ENCODE measurements around the gene ACRBP. TPM values are rescaled to one million over a fixed set of nuclear protein-coding genes. Genes with fewer than 3 reads are reported as not detected.

The ACRBP gene
- total RNA-seq, 3 donors from 2014 or later, result 1.4 to 3.0 (median 2.2) TPM

GRCh38 chr12:6676962-6677361, 29.7 kb upstream of the ACRBP start:
- Histone ChIP-seq H3K4me1 (ENCODE audit: low read depth) (no peaks in the 10 kb centered on the region), H3K36me3 (ENCODE audit: low read depth) (peaks cover 4% of the 10 kb centered on the region), H3K9me3 (no peaks in the 10 kb centered on the region), H3K4me3 (no peak overlapping the region)
- intact Hi-C loops (cut with DNase I, micrococcal nuclease), result no loop called here
- TF ChIP-seq, protein P1, sequence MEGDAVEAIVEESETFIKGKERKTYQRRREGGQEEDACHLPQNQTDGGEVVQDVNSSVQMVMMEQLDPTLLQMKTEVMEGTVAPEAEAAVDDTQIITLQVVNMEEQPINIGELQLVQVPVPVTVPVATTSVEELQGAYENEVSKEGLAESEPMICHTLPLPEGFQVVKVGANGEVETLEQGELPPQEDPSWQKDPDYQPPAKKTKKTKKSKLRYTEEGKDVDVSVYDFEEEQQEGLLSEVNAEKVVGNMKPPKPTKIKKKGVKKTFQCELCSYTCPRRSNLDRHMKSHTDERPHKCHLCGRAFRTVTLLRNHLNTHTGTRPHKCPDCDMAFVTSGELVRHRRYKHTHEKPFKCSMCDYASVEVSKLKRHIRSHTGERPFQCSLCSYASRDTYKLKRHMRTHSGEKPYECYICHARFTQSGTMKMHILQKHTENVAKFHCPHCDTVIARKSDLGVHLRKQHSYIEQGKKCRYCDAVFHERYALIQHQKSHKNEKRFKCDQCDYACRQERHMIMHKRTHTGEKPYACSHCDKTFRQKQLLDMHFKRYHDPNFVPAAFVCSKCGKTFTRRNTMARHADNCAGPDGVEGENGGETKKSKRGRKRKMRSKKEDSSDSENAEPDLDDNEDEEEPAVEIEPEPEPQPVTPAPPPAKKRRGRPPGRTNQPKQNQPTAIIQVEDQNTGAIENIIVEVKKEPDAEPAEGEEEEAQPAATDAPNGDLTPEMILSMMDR (IDR thresholded peaks at IDR 0.05), result no peak
- no peak for DNase-seq
- ATAC-seq, result no peak

DNA sequence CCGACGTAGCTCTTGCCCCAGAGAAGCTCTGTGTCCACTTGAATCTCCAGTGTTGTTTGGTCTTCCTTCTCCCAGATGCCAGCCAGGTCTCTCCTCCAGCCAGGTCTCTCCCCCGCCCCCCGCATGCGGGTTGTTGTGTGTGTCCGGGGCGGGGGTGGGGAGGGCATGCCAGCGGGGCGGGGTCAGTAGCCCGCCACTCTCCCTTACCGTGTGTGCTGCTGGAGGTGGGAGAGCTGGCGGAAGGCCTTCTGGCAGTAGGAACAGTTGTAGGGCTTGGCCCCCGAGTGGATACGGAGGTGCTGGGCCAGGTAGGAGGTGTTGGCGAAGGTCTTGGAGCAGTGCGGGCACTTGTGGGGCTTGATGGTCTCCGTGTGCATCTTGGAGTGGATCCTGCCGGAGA, 24.9 kb upstream of the ACRBP start:
- intact Hi-C loops (cut with DNase I, micrococcal nuclease), result no loop called here
- DNase-seq (no peak), ATAC-seq (no peak)
- TF ChIP-seq, protein P1 (IDR thresholded peaks at IDR 0.05), result no peak
- Histone ChIP-seq H3K9me3 (no peaks in the 10 kb centered on the region), H3K4me3 (no peak overlapping the region), H3K36me3 (ENCODE audit: low read depth) (peaks cover 14% of the 10 kb centered on the region), H3K4me1 (ENCODE audit: low read depth) (no peaks in the 10 kb centered on the region)

DNA sequence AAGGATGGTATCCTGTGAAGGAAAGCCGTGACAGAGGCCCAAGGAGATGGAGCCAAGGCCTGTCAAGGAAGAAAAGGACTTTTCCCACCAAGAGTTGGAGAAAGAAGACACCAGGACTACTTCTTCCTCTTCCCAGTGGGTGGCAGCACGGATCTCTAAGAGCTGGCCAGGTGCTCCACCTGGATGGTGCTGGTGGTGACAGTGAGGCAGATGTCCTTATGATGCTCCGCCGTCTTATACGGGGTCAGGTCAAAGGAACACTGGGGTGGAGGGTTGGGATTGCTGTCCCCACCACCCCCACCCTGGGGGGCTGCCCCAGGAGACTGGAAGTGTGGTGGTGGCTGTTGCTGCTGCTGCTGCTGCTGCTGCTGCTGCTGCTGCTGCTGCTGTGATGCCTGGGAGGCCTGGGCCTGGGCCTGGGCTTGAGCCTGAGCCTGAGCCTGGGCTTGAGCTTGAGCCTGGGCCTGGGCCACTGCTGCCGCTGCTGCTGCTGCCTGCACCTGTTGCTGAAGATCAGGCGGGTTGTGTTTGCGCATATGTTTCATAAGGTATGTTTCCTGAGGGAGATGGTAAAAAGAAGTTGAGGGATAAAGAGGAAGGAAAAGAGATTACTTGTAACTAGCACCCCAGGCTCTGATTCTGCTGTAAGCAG, 20.5 kb upstream of the ACRBP start:
- H3K9me3 ChIP-seq, result no peaks in the 10 kb centered on the region
- intact Hi-C loops (cut with DNase I, micrococcal nuclease), result no loop called here
- TF ChIP-seq, protein P1 (IDR thresholded peaks at IDR 0.05), result no peak
- DNase-seq (no peak), ATAC-seq (no peak)
- H3K4me1 ChIP-seq (ENCODE audit: low read depth), result peaks cover 3% of the 10 kb centered on the region
- H3K4me3 ChIP-seq, result no peak overlapping the region
- peaks cover 13% of the 10 kb centered on the region for H3K36me3 ChIP-seq (ENCODE audit: low read depth)

DNA sequence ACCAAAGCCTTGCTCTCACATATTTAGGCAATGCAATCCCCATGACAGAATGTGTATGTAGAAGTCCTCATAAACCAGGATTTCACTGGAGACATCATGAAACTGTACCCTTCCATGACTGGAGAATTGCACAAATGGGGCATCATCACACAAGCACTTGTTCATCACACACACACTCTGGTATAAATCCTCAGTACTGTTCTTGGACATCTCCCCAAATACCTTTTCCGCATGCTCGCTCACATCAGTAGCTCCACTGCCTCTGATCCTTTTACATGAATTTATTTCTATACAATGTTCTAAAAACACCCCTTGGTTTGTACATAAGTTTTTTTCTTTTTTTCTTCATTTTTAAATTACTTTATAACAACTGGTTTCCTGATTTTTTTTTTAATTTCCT, 19.0 kb upstream of the ACRBP start:
- Histone ChIP-seq H3K4me1 (ENCODE audit: low read depth) (peaks cover 9% of the 10 kb centered on the region), H3K9me3 (no peaks in the 10 kb centered on the region), H3K36me3 (ENCODE audit: low read depth) (peaks cover 8% of the 10 kb centered on the region), H3K4me3 (no peak overlapping the region)
- ATAC-seq (no peak), DNase-seq (no peak)
- TF ChIP-seq, protein P1 (IDR thresholded peaks at IDR 0.05), result no peak
- intact Hi-C loops (cut with DNase I, micrococcal nuclease), result no loop called here

GRCh38 chr12:6664902-6665301, 17.7 kb upstream of the ACRBP start:
- Histone ChIP-seq H3K9me3 (no peaks in the 10 kb centered on the region), H3K4me1 (ENCODE audit: low read depth) (peaks cover 9% of the 10 kb centered on the region), H3K4me3 (no peak overlapping the region), H3K36me3 (ENCODE audit: low read depth) (no peaks in the 10 kb centered on the region)
- intact Hi-C loops (cut with DNase I, micrococcal nuclease), result no loop called here
- no peak for DNase-seq
- TF ChIP-seq, protein P1 (IDR thresholded peaks at IDR 0.05), result no peak
- no peak for ATAC-seq
